ENCODE measurements around the gene SIK3. TPM values are rescaled to one million over a fixed set of nuclear protein-coding genes. Genes with fewer than 3 reads are reported as not detected.
A peak's percentile ranks its signal among the peaks of the same experiment; 100 is the strongest.
"Not testable (repeated sequence)": the region's sequence is repeated elsewhere in the genome, so short reads cannot be mapped to it uniquely, and the experiment has no call there.

SIK3 gene
- polyA plus RNA-seq, 3 donors from 2014 or later = 3.7 to 26.2 (median 16.5) TPM

DNA sequence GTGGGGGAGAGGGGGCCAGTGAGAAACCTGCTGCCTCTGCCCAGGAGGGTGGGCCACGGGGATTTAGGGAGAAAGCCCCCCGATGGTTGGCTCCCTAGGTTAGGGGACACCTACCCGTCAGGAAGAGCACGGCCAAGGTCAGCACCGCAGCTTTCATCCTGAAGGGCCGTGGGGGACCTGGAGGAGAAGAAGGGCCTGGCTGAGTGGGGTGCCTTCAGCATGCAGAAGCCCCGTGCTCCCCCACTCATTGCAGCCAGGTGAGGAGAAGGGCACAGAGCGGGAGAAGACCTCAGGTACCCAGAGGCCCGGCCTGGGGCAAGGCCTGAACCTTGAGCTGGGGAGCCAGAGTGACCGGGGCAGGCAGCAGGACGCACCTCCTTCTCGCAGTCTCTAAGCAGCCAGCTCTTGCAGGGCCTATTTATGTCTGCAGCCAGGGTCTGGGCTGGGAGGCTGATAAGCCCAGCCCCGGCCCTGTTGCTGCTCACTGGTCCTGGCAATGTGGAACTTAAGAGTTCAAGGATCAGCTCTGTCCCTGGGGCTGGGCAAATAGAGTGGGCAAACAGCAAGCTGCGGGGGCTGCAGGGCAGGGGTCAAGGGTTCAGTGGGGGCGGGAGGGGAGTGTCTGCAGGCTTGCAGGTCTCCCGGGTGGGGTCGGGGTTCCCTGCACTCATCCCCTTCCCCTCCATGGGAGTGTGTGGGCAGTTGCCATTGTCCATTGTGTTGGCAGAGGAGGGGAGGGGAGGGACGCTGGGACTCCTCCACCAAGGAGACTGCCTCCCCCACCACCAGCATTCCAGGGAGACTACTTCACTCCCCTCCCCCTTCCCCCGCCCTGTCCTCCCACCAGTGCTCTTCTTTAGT, 260.8 kb downstream of the SIK3 start, which contains the start of gene APOA1:
APOA1 (minus strand) TSS at position 392 of the 861 bp plus-strand sequence; CDS start at position 157, 235 bp downstream.
- H3K27me3 Mint-ChIP-seq (ENCODE audit: low read depth in 3 of 3) = peaks cover 0 to 5% (median 5%) of the 10 kb centered on the region in 3 donors
- H3K36me3 Mint-ChIP-seq = no peaks in the 10 kb centered on the region
- DNase-seq = no peak
- no peaks in the 10 kb centered on the region for H3K9me3 Mint-ChIP-seq
- peak within 1 kb of the TSS in 2 of 5 donors; percentile 7 to 80 for H3K4me3 Mint-ChIP-seq
- no peak within 1 kb of the TSS for H3K27ac Mint-ChIP-seq
- peaks cover 14 to 18% of the 10 kb centered on the region in 2 donors for H3K4me1 Mint-ChIP-seq

DNA sequence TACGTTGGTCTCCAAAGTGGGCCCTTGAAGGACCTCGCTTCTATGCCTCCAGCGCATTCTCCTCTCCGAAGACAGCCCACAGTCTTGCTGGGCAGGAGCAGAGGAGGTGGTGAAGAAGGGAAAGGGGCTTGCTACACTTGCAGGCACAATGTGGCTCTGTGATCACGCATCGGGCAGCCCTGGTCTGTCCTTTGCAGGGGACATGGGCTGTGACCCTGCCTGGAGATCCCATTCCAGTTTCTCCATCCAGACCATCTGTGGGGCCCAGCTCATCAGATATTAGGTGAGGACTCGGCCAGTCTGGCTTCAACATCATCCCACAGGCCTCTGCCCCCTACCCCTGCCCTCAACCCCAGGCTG, 261.6 kb downstream of the SIK3 start:
- Mint-ChIP-seq H3K4me3 (peak overlapping the region in 2 of 5 donors; percentile 7 to 80), H3K36me3 (no peaks in the 10 kb centered on the region), H3K4me1 (peaks cover 14 to 18% of the 10 kb centered on the region in 2 donors), H3K9me3 (no peaks in the 10 kb centered on the region), H3K27me3 (ENCODE audit: low read depth in 3 of 3) (peaks cover 0 to 5% (median 5%) of the 10 kb centered on the region in 3 donors), H3K27ac (no peak overlapping the region)
- DNase-seq = no peak

DNA sequence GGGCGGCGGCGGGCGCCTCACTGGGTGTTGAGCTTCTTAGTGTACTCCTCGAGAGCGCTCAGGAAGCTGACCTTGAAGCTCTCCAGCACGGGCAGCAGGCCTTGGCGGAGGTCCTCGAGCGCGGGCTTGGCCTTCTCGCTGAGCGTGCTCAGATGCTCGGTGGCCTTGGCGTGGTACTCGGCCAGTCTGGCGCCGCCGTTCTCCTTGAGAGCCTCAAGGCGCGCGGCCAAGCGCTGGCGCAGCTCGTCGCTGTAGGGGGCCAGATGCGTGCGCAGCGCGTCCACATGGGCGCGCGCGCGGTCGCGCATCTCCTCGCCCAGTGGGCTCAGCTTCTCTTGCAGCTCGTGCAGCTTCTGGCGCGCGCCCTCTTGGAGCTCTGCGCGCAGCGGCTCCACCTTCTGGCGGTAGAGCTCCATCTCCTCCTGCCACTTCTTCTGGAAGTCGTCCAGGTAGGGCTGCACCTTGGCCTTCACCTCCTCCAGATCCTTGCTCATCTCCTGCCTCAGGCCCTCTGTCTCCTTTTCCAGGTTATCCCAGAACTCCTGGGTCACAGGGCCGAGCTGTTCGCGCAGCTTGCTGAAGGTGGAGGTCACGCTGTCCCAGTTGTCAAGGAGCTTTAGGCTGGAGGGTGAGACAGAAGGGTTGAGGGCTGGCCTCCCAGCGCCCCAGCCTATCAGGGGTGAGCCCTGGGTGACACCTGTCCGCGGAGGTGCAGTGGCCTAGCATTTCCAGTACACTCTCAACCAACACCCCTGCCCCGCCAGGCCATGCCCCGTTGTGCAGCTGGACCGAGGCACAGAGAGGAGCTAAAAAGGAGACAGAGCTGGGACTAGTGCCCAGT, 262.2 kb downstream of the SIK3 start:
- H3K27ac Mint-ChIP-seq = peak overlapping the region in 3 of 6 donors; percentile 51 to 78 (median 71)
- peak overlapping the region; percentile 79 to 84 (median 80) for H3K4me3 Mint-ChIP-seq
- no peaks in the 10 kb centered on the region for H3K36me3 Mint-ChIP-seq
- H3K9me3 Mint-ChIP-seq = no peaks in the 10 kb centered on the region
- peak; percentile 71 to 83 (median 80) for DNase-seq
- peaks cover 0 to 5% (median 5%) of the 10 kb centered on the region in 3 donors for H3K27me3 Mint-ChIP-seq (ENCODE audit: low read depth in 3 of 3)
- peaks cover 14 to 18% of the 10 kb centered on the region in 2 donors for H3K4me1 Mint-ChIP-seq

DNA sequence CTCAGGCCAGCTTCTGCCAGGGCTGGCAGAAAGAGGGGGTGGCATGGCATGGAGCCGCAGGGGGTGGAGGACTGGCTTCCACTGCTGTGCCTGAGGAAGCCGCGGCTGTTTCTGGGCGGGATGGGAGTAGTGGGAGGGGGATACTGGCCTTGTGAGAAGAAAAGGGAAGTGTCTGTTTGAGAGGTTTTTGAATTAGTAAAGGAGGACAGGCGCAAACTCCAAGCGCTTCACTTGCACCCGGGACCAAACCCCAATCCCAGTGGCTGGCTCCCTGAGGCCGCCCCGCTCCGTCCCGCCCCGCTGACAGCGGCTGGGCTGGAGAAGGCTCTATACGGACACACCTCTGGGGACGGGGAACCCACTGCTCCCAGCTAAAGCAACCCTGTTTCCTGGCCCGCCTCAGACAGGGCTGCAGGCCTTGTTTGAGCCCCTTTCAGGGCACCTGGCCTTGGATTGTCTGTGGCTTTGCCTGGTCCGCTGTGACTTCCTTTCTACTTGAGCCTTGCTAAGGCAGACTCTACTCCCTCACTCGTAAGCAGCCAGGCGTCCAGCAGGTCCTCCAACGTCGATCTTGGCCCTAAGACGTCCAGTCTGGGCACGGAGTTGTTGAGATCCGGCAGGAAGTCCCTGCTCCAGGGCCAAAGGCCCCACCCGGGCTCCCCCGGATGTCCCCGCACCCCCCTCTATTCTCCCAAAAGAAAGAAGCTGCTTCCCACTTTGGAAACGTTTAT, 263.0 kb downstream of the SIK3 start:
- Mint-ChIP-seq H3K36me3 (no peaks in the 10 kb centered on the region), H3K27me3 (ENCODE audit: low read depth in 3 of 3) (peaks cover 0 to 5% (median 5%) of the 10 kb centered on the region in 3 donors), H3K9me3 (no peaks in the 10 kb centered on the region), H3K4me3 (peak overlapping the region; percentile 79 to 84 (median 80)), H3K27ac (peak overlapping the region in 2 of 6 donors; percentile 71 to 78), H3K4me1 (peaks cover 14 to 18% of the 10 kb centered on the region in 2 donors)
- DNase-seq = peak in 1 of 3 donors; percentile 14

DNA sequence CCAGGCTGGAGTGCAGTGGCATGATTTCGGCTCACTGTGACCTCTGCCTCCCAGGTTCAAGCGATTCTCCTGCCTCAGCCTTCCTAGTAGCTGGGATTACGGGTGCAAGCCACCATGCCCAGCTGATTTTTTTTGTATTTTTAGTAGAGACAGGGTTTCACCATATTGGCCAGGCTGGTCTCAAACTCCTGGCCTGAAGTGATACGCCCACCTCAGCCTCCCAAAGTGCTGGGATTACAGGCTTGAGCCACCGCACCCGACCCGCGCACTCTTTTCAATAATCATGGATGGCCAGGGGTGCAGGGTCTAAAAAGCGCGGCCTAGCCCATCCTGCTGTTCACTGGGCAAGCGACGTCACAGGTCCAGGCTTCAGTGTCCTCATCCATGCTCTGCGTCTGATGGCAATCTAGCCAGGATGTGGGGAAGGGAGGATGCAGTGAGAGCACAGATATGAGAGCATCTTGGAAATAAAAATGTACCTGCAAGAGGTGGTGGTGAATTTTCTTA, 263.6 kb downstream of the SIK3 start:
- Mint-ChIP-seq H3K27ac (peak overlapping the region in 2 of 6 donors; percentile 24 to 61), H3K4me3 (peak overlapping the region; percentile 66 to 83 (median 69)), H3K4me1 (peaks cover 14 to 18% of the 10 kb centered on the region in 2 donors)
- H3K36me3 Mint-ChIP-seq; H3K9me3 Mint-ChIP-seq; H3K27me3 Mint-ChIP-seq (ENCODE audit: low read depth in 3 of 3); DNase-seq: not testable (repeated sequence)

DNA sequence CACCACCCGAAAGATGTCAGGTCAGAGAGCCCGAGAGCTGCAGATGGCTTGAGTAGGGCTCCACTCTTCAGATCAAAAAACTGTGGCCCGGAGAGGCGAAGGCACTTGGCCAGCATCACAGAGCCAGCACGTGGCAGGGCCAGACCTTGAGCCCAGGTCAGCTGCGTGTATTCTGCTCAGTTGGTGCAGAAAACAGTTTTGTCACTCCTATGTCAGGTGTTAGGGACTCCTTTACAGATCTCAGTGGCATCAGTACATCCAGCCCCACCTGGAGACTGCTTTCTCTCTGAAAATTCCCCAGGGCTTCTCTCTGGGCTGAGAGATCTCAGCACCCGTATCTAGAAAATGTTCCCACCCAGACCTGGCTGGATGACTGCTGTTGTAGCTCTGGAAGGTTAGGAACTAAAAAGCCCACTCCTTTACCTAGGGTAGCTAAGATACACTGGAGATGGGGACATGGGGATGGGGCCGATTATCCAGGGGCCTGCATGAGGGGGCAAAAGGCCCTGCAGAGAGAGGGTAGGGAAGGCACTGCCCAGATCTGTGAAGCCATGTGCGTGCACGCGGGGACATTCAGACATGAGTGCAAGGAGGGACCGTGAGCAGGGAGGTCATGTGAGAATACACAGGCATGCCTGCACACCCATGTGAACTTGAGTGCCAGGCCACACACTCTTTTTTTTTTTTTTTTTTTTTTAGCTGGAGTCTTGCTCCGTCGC, 264.3 kb downstream of the SIK3 start:
- peaks cover 0 to 5% (median 5%) of the 10 kb centered on the region in 3 donors for H3K27me3 Mint-ChIP-seq (ENCODE audit: low read depth in 3 of 3)
- no peaks in the 10 kb centered on the region for H3K9me3 Mint-ChIP-seq
- H3K27ac Mint-ChIP-seq = peak overlapping the region in 1 of 6 donors; percentile 76
- no peak for DNase-seq
- peak overlapping the region in 3 of 5 donors; percentile 21 to 57 (median 48) for H3K4me3 Mint-ChIP-seq
- peaks cover 14 to 18% of the 10 kb centered on the region in 2 donors for H3K4me1 Mint-ChIP-seq
- H3K36me3 Mint-ChIP-seq = no peaks in the 10 kb centered on the region

DNA sequence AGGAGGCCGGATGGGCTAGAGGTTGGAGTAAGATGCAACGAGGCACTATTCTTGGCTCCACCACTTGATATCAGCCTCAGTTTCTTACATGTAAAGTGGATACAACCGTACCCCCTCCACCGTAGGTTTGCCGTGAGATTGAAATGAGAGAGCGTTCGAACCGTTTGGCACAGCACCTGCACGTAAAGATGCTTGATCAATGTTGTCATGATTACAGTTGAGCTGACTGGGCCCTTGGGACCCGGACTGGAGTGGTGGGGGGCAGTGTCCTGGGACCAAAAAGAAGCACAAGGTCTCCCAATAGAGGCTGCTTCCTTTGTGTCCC, 264.8 kb downstream of the SIK3 start:
- DNase-seq = no peak
- no peaks in the 10 kb centered on the region for H3K9me3 Mint-ChIP-seq
- no peak overlapping the region for H3K27ac Mint-ChIP-seq
- H3K4me3 Mint-ChIP-seq = no peak overlapping the region
- H3K4me1 Mint-ChIP-seq = peaks cover 14 to 18% of the 10 kb centered on the region in 2 donors
- H3K36me3 Mint-ChIP-seq = no peaks in the 10 kb centered on the region
- peaks cover 0 to 5% (median 5%) of the 10 kb centered on the region in 3 donors for H3K27me3 Mint-ChIP-seq (ENCODE audit: low read depth in 3 of 3)

DNA sequence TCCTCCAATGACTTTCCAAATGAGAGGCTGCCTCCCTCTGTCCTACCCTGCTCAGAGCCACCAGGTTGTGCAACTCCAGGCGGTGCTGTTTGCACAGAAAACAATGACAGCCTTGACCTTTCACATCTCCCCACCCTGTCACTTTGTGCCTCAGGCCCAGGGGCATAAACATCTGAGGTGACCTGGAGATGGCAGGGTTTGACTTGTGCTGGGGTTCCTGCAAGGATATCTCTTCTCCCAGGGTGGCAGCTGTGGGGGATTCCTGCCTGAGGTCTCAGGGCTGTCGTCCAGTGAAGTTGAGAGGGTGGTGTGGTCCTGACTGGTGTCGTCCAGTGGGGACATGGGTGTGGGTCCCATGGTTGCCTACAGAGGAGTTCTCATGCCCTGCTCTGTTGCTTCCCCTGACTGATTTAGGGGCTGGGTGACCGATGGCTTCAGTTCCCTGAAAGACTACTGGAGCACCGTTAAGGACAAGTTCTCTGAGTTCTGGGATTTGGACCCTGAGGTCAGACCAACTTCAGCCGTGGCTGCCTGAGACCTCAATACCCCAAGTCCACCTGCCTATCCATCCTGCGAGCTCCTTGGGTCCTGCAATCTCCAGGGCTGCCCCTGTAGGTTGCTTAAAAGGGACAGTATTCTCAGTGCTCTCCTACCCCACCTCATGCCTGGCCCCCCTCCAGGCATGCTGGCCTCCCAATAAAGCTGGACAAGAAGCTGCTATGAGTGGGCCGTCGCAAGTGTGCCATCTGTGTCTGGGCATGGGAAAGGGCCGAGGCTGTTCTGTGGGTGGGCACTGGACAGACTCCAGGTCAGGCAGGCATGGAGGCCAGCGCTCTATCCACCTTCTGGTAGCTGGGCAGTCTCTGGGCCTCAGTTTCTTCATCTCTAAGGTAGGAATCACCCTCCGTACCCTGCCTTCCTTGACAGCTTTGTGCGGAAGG, 265.6 kb downstream of the SIK3 start:
- H3K4me3 Mint-ChIP-seq = no peak overlapping the region
- H3K27ac Mint-ChIP-seq = no peak overlapping the region
- DNase-seq = no peak
- H3K9me3 Mint-ChIP-seq = no peaks in the 10 kb centered on the region
- H3K27me3 Mint-ChIP-seq (ENCODE audit: low read depth in 3 of 3) = peaks cover 0 to 5% (median 5%) of the 10 kb centered on the region in 3 donors
- H3K4me1 Mint-ChIP-seq = peaks cover 14 to 18% of the 10 kb centered on the region in 2 donors
- no peaks in the 10 kb centered on the region for H3K36me3 Mint-ChIP-seq

DNA sequence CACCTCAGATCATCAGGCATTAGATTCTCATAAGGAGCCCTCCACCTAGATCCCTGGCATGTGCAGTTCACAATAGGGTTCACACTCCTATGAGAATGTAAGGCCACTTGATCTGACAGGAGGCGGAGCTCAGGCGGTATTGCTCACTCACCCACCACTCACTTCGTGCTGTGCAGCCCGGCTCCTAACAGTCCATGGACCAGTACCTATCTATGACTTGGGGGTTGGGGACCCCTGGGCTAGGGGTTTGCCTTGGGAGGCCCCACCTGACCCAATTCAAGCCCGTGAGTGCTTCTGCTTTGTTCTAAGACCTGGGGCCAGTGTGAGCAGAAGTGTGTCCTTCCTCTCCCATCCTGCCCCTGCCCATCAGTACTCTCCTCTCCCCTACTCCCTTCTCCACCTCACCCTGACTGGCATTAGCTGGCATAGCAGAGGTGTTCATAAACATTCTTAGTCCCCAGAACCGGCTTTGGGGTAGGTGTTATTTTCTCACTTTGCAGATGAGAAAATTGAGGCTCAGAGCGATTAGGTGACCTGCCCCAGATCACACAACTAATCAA, 266.4 kb downstream of the SIK3 start:
- no peaks in the 10 kb centered on the region for H3K9me3 Mint-ChIP-seq
- no peak overlapping the region for H3K27ac Mint-ChIP-seq
- H3K4me3 Mint-ChIP-seq = no peak overlapping the region
- DNase-seq = no peak
- peaks cover 0 to 5% (median 5%) of the 10 kb centered on the region in 3 donors for H3K27me3 Mint-ChIP-seq (ENCODE audit: low read depth in 3 of 3)
- H3K4me1 Mint-ChIP-seq = peaks cover 14 to 18% of the 10 kb centered on the region in 2 donors
- H3K36me3 Mint-ChIP-seq = no peaks in the 10 kb centered on the region

DNA sequence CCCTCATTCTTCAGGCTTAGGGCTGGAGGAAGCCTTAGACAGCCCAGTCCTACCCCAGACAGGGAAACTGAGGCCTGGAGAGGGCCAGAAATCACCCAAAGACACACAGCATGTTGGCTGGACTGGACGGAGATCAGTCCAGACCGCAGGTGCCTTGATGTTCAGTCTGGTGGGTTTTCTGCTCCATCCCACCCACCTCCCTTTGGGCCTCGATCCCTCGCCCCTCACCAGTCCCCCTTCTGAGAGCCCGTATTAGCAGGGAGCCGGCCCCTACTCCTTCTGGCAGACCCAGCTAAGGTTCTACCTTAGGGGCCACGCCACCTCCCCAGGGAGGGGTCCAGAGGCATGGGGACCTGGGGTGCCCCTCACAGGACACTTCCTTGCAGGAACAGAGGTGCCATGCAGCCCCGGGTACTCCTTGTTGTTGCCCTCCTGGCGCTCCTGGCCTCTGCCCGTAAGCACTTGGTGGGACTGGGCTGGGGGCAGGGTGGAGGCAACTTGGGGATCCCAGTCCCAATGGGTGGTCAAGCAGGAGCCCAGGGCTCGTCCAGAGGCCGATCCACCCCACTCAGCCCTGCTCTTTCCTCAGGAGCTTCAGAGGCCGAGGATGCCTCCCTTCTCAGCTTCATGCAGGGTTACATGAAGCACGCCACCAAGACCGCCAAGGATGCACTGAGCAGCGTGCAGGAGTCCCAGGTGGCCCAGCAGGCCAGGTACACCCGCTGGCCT, 267.9 kb downstream of the SIK3 start:
- Mint-ChIP-seq H3K27me3 (ENCODE audit: low read depth in 3 of 3) (peaks cover 0 to 4% (median 4%) of the 10 kb centered on the region in 3 donors), H3K36me3 (no peaks in the 10 kb centered on the region), H3K27ac (no peak overlapping the region), H3K4me1 (peaks cover 6 to 8% of the 10 kb centered on the region in 2 donors), H3K4me3 (no peak overlapping the region), H3K9me3 (no peaks in the 10 kb centered on the region)
- no peak for DNase-seq

DNA sequence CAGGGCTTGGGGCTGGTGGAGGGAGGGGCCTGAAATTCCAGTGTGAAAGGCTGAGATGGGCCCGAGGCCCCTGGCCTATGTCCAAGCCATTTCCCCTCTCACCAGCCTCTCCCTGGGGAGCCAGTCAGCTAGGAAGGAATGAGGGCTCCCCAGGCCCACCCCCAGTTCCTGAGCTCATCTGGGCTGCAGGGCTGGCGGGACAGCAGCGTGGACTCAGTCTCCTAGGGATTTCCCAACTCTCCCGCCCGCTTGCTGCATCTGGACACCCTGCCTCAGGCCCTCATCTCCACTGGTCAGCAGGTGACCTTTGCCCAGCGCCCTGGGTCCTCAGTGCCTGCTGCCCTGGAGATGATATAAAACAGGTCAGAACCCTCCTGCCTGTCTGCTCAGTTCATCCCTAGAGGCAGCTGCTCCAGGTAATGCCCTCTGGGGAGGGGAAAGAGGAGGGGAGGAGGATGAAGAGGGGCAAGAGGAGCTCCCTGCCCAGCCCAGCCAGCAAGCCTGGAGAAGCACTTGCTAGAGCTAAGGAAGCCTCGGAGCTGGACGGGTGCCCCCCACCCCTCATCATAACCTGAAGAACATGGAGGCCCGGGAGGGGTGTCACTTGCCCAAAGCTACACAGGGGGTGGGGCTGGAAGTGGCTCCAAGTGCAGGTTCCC, 268.6 kb downstream of the SIK3 start, which contains the start of gene APOC3:
APOC3 (plus strand) TSS at position 383 of the 659 bp plus-strand sequence. CDS start 676 bp downstream, outside the sequence.
- H3K4me1 Mint-ChIP-seq = peaks cover under 1% of the 10 kb centered on the region in 2 donors
- DNase-seq = no peak
- no peak within 1 kb of the TSS for H3K27ac Mint-ChIP-seq
- H3K4me3 Mint-ChIP-seq = no peak within 1 kb of the TSS
- no peaks in the 10 kb centered on the region for H3K9me3 Mint-ChIP-seq
- peaks cover 0 to 2% (median 2%) of the 10 kb centered on the region in 3 donors for H3K27me3 Mint-ChIP-seq (ENCODE audit: low read depth in 3 of 3)
- H3K36me3 Mint-ChIP-seq = no peaks in the 10 kb centered on the region

All from immature natural killer cell (primary cell).